Measurements from ENCODE around the gene SEC63. TPM values are rescaled to one million over a fixed set of nuclear protein-coding genes. Genes with fewer than 3 reads are reported as not detected.
"Not testable (repeated sequence)": the region's sequence is repeated elsewhere in the genome, so short reads cannot be mapped to it uniquely, and the experiment has no call there.

SEC63 gene
- total and polyA plus RNA-seq, 10 donors = 21.2 to 93.9 (median 53.9) TPM

GRCh38 chr6:107959392-107959791 lies 1.4 kb upstream of the SEC63 start:
- DNase-seq = no peak
- WGBS, 5 donors = 22 to 58% (median 55%) methylated on average over 10 of the region's 10 CpGs
- H3K4me3 ChIP-seq = no peak overlapping the region
- no peak for TF ChIP-seq POLR2AphosphoS5 (IDR thresholded peaks at IDR 0.05)
- no peak for TF ChIP-seq CTCF (IDR thresholded peaks at IDR 0.05 in 8 of 11, conservative IDR thresholded peaks at IDR 0.05 in 3 of 11)
- TF ChIP-seq POLR2A (IDR thresholded peaks at IDR 0.05) = no peak
- no peaks in the 10 kb centered on the region for H3K36me3 ChIP-seq
- H3K9me3 ChIP-seq = no peaks in the 10 kb centered on the region
- no peaks in the 10 kb centered on the region for H3K27me3 ChIP-seq (replicated peaks in 1 of 7)
- H3K4me1 ChIP-seq = peaks cover 9 to 42% (median 30%) of the 10 kb centered on the region in 6 donors
- intact Hi-C loops (cut with DNase I; ENCODE audit: low total_unique reads) = no loop called here
- H3K27ac ChIP-seq = no peak overlapping the region

GRCh38 chr6:107958689-107959362 lies 818 bp upstream of the SEC63 start:
- H3K27me3 ChIP-seq (replicated peaks in 1 of 7); DNase-seq; H3K36me3 ChIP-seq; intact Hi-C loops (cut with DNase I; ENCODE audit: low total_unique reads); H3K9me3 ChIP-seq: not testable (repeated sequence)
- Histone ChIP-seq H3K4me3 (peak overlapping the region; percentile 75 to 100 (median 94)), H3K4me1 (peaks cover 9 to 43% (median 31%) of the 10 kb centered on the region in 6 donors), H3K27ac (peak overlapping the region in 7 of 8 donors; percentile 36 to 96 (median 95))
- WGBS, 5 donors = 72 to 78% (median 73%) methylated on average over 27 of the region's 27 CpGs

GRCh38 chr6:107957308-107957908 lies 600 bp downstream of the SEC63 start:
- 0 to 1% (median 0%) methylated on average over 39 to 43 of the region's 43 CpGs for WGBS, 5 donors

GRCh38 chr6:107956586-107957307 lies 1.3 kb downstream of the SEC63 start:
- WGBS, 5 donors = 1 to 4% (median 3%) methylated on average over 9 of the region's 9 CpGs
- Histone ChIP-seq H3K27me3 (replicated peaks in 1 of 7) (no peaks in the 10 kb centered on the region), H3K4me3 (peak overlapping the region; percentile 75 to 100 (median 94)), H3K36me3 (no peaks in the 10 kb centered on the region), H3K9me3 (no peaks in the 10 kb centered on the region), H3K27ac (peak overlapping the region; percentile 77 to 96 (median 93)), H3K4me1 (peaks cover 9 to 58% (median 44%) of the 10 kb centered on the region in 6 donors)
- no peak for TF ChIP-seq POLR2AphosphoS5 (IDR thresholded peaks at IDR 0.05)
- TF ChIP-seq POLR2A (IDR thresholded peaks at IDR 0.05) = no peak
- TF ChIP-seq CTCF (IDR thresholded peaks at IDR 0.05 in 8 of 11, conservative IDR thresholded peaks at IDR 0.05 in 3 of 11) = no peak
- DNase-seq = no peak
- intact Hi-C loops (cut with DNase I; ENCODE audit: low total_unique reads) = no loop called here

More at GRCh38 chr6:107957308-107957908, 600 bp downstream of the SEC63 start:
- Histone ChIP-seq H3K27me3 (replicated peaks in 1 of 7) (no peaks in the 10 kb centered on the region), H3K27ac (peak overlapping the region; percentile 77 to 96 (median 93)), H3K9me3 (no peaks in the 10 kb centered on the region), H3K4me3 (peak overlapping the region; percentile 75 to 100 (median 94)), H3K4me1 (peaks cover 9 to 51% (median 38%) of the 10 kb centered on the region in 6 donors), H3K36me3 (no peaks in the 10 kb centered on the region)
- DNase-seq = peak; percentile 91
- intact Hi-C loops (cut with DNase I; ENCODE audit: low total_unique reads) = no loop called here
- no peak for TF ChIP-seq CTCF (IDR thresholded peaks at IDR 0.05 in 8 of 11, conservative IDR thresholded peaks at IDR 0.05 in 3 of 11)
- TF ChIP-seq POLR2AphosphoS5 (IDR thresholded peaks at IDR 0.05) = peak in 2 of 3 donors; percentile 44 to 74
